CD4-positive, alpha-beta T cell treated with Interleukin-12 subunit alpha and Interleukin-12 subunit beta, for 1 hour (primary cell): Measurements from ENCODE around the gene TTLL5.
"Not testable (repeated sequence)": the region's sequence is repeated elsewhere in the genome, so short reads cannot be mapped to it uniquely, and the experiment has no call there.

ENCODE experiments used
- DNase-seq: peaks from one replicate; pipeline ENCODE4 v3.0.0-alpha.2; 2020

Gene TTLL5

GRCh38 chr14:75925141-75925840, 264.2 kb downstream of the TTLL5 start:
- not testable (repeated sequence) for DNase-seq

DNA sequence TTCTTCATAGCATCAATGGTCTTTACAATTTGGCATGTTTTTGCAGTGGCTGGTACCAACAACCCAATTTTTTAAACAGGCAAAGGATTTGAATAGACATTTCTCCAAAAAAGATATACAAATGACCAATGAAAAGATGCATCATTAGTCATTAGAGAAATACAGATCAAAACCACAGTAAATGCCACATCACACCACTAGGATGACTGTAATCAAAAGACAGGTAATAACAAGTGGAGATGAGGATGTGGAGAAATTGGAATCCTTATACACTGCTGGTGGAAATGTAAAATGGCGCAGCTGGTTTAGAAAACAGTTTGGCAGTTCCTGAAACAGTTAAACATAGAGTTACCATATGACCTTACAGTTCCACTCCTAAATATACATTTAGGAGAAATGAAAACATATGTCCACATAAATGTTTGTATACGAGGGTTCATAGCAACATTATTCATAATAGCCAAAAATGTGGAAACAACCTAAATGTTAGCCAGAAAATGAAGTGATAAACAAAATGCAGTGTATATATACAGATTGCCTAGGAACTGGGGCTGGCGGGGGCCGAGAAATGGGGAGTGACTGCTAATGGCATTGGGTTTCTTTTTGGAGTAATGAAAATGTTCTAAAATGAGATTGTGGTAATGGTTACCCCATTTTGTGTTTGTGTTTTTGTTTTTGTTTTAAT, 265.5 kb downstream of the TTLL5 start:
- no peak for DNase-seq

GRCh38 chr14:75927564-75928087, 266.6 kb downstream of the TTLL5 start:
- no peak for DNase-seq

GRCh38 chr14:75928690-75929181, 267.7 kb downstream of the TTLL5 start:
- no peak for DNase-seq

DNA sequence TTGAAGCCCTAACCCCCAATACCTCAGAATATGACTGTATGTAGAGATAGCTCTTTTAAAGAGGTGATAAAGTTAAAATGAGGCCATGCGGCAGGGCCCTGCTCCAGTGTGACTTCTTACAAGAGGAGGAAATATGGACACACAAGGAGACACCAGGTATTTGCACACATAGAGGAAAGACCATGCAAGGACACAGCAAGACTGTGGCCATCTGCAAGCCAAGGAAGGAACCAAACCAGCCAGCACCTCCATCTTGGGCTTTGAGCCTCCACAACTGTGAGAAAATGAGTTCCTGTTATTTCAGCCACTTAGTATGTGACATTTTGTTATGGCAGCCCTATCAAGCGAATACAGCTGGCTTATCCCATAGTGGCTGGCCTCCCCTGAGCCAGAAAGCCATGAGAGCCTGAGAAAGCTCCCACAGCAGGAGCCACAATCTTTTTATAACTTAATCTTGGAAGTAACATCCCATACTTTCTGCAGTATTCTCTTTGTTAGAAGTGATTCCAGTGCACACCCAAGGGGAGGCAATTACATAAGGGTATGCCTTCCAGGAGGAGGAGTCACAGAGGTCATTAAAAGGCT, 272.8 kb downstream of the TTLL5 start:
- DNase-seq, result no peak

DNA sequence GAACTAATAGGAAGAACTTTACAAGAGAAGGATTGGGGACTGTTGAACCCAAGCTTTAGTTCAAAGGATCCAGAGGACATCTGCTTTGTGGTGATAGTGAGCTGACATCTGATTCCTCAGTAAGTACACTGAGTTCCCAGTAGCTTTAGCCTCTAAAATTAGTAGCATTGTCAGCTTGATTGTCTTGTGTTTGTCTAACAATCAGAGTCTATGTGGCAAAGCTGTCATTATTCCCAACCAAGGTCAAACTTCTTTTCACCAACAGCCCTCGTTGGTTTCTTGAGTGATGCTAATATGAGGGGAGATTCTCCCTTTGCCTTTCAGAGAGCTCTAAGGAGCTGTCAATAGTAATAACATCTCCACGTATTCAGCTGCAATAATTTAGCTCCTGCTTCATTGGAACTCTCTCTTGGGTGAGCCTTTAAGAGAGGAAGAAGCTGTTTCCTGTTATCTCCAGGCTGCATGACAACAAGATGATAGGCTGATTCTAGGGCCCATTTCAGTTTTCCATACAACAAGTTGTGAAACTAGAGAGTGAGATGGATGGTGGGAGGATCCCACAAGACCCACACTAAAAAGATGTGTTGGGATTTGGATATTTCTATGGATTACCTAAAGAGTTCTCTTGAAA, 274.1 kb downstream of the TTLL5 start:
- no peak for DNase-seq

GRCh38 chr14:75939200-75939599, 278.2 kb downstream of the TTLL5 start:
- DNase-seq, result no peak

DNA sequence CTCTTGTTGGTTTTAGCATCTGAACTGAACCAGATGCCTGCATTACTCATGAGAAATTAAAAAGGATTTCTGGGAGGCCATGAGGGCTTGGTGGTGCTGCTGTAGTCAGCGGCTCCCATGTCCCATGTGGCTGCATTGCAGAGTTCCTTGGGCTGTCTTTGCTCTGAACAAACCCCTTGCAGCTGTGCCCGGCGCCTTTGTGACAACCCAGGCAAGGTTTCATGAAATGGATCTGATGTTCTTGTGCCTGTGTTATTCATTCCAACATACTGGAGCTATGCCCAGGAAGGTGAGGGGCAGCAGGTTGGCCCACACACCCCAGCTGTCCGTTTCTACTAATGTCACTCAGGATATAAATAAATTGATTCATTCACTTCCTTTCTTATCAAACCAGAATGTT, 280.0 kb downstream of the TTLL5 start:
- DNase-seq, result no peak

- no peak for DNase-seq
Measured at GRCh38 chr14:75944607-75945241, 283.7 kb downstream of the TTLL5 start.

GRCh38 chr14:75946785-75947184, 285.7 kb downstream of the TTLL5 start:
- no peak for DNase-seq

GRCh38 chr14:75952489-75952888, 291.4 kb downstream of the TTLL5 start:
- no peak for DNase-seq

DNA sequence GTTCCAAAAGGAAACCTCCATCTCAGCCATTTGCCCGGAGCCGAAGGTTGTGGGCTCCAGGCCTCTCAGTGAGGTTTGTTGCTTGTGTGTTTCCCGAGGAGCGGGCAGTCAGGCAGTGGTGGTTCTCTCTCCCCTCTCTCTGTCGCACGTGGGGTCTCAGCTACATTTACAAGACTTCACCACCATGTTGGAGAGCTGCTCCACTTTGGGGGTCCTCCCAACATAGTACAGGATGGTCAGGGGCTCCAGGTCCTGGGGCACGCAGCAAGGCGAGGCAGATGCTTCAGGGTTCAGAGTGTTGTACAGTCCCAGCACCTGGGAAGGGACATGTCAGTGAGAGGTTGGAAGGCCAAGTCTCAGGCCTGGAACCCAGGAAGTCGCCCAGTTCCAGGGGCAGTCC, 298.0 kb downstream of the TTLL5 start:
- no peak for DNase-seq

- DNase-seq, result no peak
Measured at GRCh38 chr14:75960231-75960630, 299.2 kb downstream of the TTLL5 start.

DNA sequence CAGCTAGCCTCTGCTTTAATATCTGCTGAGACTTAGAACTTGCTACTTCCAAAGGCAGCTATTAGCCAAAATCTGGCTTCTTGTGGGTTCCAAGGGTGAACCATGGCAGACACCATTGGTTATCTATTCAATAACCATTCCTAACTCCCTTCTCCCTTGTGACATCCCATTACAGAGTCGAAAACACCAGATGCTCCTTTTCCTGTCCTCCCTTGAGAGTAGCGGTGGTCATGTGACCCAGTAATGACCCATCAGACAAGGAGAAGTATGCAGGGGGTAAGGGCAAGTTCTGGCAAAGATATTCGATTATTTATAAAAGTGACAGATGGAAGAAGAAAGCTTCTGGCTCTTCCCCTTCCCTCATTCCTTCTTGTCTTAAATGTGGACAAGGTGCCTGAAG, 300.6 kb downstream of the TTLL5 start:
- DNase-seq, result no peak

- no peak for DNase-seq
Measured at GRCh38 chr14:75967866-75968265, 306.8 kb downstream of the TTLL5 start.

DNA sequence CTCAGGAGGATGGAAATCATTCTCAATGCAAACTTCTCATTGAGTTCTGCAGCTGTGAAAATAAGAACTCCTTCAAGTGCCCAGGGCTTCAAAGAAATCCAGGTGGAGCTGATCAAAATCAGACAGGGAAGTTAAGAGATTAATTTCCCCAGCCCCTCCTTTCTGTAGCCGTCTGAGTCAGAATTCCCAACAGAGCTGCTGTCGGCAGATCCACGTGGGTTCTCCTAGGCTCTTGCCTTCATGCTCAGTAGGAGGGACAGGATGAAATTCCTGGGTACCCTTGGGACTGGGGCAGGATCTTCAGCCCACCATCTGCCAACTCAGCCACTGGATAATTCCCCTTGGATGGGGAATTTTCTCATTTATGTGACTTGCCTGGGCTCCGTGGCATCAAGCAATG, 307.4 kb downstream of the TTLL5 start:
- no peak for DNase-seq

- DNase-seq, result no peak
Measured at GRCh38 chr14:75969126-75969525, 308.1 kb downstream of the TTLL5 start.

- no peak for DNase-seq
Measured at GRCh38 chr14:75969891-75970290, 308.8 kb downstream of the TTLL5 start.

DNA sequence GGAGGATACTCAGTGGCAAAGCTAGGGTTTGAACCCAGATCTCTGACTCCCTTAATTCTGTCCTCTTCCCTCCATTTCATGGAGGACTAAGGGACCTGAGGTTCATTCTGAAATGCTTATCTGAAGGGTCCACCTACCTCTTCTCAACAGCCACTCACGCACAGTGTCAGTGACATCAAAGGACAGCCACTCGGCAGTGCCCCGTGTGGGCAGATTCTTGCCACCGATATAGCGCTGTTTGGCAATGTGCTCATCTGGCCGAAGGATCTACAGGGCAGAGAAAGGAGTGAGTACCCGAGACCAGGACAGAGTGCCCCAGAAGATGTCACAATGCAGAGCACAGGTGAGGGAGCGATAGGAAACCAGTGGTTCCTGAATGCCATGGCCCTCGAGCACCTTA, 309.9 kb downstream of the TTLL5 start:
- no peak for DNase-seq

DNA sequence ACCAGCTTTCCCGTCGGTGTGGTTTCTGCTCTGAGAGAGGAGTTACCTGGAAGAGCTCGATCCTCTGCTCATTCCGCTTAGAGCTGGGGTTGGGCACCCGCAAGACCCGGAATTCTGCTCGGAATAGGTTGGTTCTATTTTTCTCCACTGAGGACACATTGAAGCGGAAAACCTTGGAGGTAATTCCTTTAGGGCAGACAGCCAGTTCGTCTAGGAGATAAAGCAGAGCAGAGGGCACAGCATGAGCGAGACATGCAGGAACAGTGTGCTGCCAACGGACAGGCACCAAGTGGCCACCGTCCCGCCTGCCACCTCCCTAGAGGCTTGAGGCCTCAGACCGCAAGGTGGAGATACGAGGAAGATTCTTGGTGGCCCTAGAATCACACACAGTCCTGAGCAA, 310.5 kb downstream of the TTLL5 start:
- no peak for DNase-seq

GRCh38 chr14:75972801-75973421, 311.9 kb downstream of the TTLL5 start:
- no peak for DNase-seq

GRCh38 chr14:75976826-75977581, 316.0 kb downstream of the TTLL5 start:
- no peak for DNase-seq
